Umbilical cord (tissue), 2 donors: ENCODE results near the gene AKR1B1. TPM values are rescaled to one million over a fixed set of nuclear protein-coding genes. Genes with fewer than 3 reads are reported as not detected.

Source experiments
- DNase-seq: peaks from one replicate; pipeline ENCODE4 v3.0.0-alpha.2; 2015; ENCODE audit warnings: low spot score
- total RNA-seq: library from RNA; depleted of rRNA; stranded (reverse); fragments of >200 nt; gene quantifications from one replicate; pipeline ENCODE4 v1.2.3, GENCODE V29; 2014; ENCODE audit warnings: low replicate concordance; ENCODE audit not compliant: insufficient read depth

The AKR1B1 gene
- total RNA-seq, 1 donor from 2014 or later, result 45.0 TPM

GRCh38 chr7:134419875-134420274 is 39.0 kb downstream of the AKR1B1 start:
- no peak for DNase-seq

- no peak for DNase-seq
Measured at GRCh38 chr7:134419085-134419484, 39.8 kb downstream of the AKR1B1 start.

- no peak for DNase-seq
Measured at GRCh38 chr7:134415700-134416099, 43.2 kb downstream of the AKR1B1 start.

- no peak for DNase-seq
Measured at GRCh38 chr7:134414109-134414508, 44.8 kb downstream of the AKR1B1 start.

GRCh38 chr7:134407311-134407710 is 51.6 kb downstream of the AKR1B1 start:
- DNase-seq, result no peak

GRCh38 chr7:134406431-134406830 is 52.5 kb downstream of the AKR1B1 start:
- no peak for DNase-seq

GRCh38 chr7:134405299-134405698 is 53.6 kb downstream of the AKR1B1 start:
- DNase-seq, result no peak

- no peak for DNase-seq
Measured at GRCh38 chr7:134403062-134403461, 55.8 kb downstream of the AKR1B1 start.

- DNase-seq, result no peak
Measured at GRCh38 chr7:134400859-134401258, 58.0 kb downstream of the AKR1B1 start.

- DNase-seq, result no peak
Measured at GRCh38 chr7:134396031-134396430, 62.9 kb downstream of the AKR1B1 start.

GRCh38 chr7:134395604-134396003 is 63.3 kb downstream of the AKR1B1 start:
- no peak for DNase-seq

GRCh38 chr7:134394056-134394455 is 64.8 kb downstream of the AKR1B1 start:
- no peak for DNase-seq

Other genes with a start within 250 kb of the AKR1B1 start
- gene SLC35B4, start 142.2 kb downstream of the AKR1B1 start, total RNA-seq, result 11.3 TPM
- 2.2 TPM for gene AKR1B10, start 68.5 kb upstream of the AKR1B1 start, total RNA-seq
- gene AKR1B15, start 90.0 kb upstream of the AKR1B1 start, total RNA-seq, result 0.48 TPM
- 96.8 TPM for gene BPGM, start 187.8 kb upstream of the AKR1B1 start, total RNA-seq